Measurements from ENCODE around the gene FAM177A1. TPM values are rescaled to one million over a fixed set of nuclear protein-coding genes. Genes with fewer than 3 reads are reported as not detected.
A peak's percentile ranks its signal among the peaks of the same experiment; 100 is the strongest.

FAM177A1 gene
- total and polyA plus RNA-seq, 2 donors (not counting 3 experiments of a cell fraction or from before 2014, with no cell fraction given) = 19.9 to 64.1 TPM

GRCh38 chr14:35124127-35124526 lies 78.1 kb downstream of the FAM177A1 start:
- Histone ChIP-seq H3K4me3 (replicated peaks in 1 of 3; ENCODE audit: insufficient read depth in 1 of 3, low read depth in 1 of 3, low read length in 3 of 3) (no peak overlapping the region), H3K36me3 (ENCODE audit: control insufficient read depth in 2 of 2, extremely low read depth in 1 of 2, insufficient read depth in 2 of 2, low read length in 2 of 2) (no peaks in the 10 kb centered on the region), H3K9me1 (replicated peaks; ENCODE audit: control insufficient read depth, extremely low read depth, insufficient read depth, low read length) (no peaks in the 10 kb centered on the region), H3K9me3 (replicated peaks; ENCODE audit: control insufficient read depth, insufficient read depth, low read length) (no peaks in the 10 kb centered on the region), H3K27me3 (ENCODE audit: control insufficient read depth in 2 of 2, insufficient read depth in 2 of 2, low read length in 2 of 2) (no peaks in the 10 kb centered on the region), H3K79me2 (ENCODE audit: control insufficient read depth, insufficient read depth, low read length) (peaks cover 19% of the 10 kb centered on the region), H4K20me1 (replicated peaks; ENCODE audit: control insufficient read depth, extremely low read depth, insufficient read depth, low read length) (no peaks in the 10 kb centered on the region), H3K27ac (ENCODE audit: insufficient read depth, low read depth, low read length) (no peak overlapping the region), H3K4me2 (ENCODE audit: insufficient read depth, low read length) (peak overlapping the region; percentile 84), H3K4me1 (ENCODE audit: control insufficient read depth, extremely low read depth, insufficient read depth, low read length) (peaks cover 15% of the 10 kb centered on the region), H2AFZ (ENCODE audit: low read depth, low read length) (no peak overlapping the region), H3K9ac (replicated peaks; ENCODE audit: extremely low read depth, insufficient read depth, low read length) (no peak overlapping the region)
- BruUV-seq (replicated peaks) = no TSS peak
- intact Hi-C loops (cut with micrococcal nuclease) = loop anchor here (5.0 kb wide), 2 partner anchors 168 to 497 kb away; partner anchors contain the start of gene PSMA6
- dilution Hi-C loops (cut with MboI; ENCODE audit: extremely low pct_ligation_motif_present, low sequenced_read_pairs) = no loop called here
- no peak for DNase-seq (ENCODE audit: low read depth, low spot score)
- FAIRE-seq = no peak
- POLR2A ChIA-PET = no interaction called here
- CTCF ChIA-PET = interaction anchor here (0.9 to 1.5 kb wide), 3 partner anchors 22 to 281 kb away, joined by 3 to 4 read pairs (median 3); no protein-coding TSS in a partner anchor
- TF ChIP-seq EZH2 (IDR thresholded peaks at IDR 0.05; ENCODE audit: borderline replicate concordance, low read depth, low read length, severe bottlenecking) (no peak), POLR2AphosphoS5 (IDR thresholded peaks at IDR 0.05; ENCODE audit: insufficient read depth, low read depth, low read length) (no peak), JUN (IDR thresholded peaks at IDR 0.05; ENCODE audit: borderline replicate concordance, insufficient read depth, insufficient read length, low read depth) (no peak), MYC (IDR thresholded peaks at IDR 0.05; ENCODE audit: low read depth, low read length) (no peak)

Other genes with a start within 250 kb of the FAM177A1 start
- gene BAZ1A, start 170.9 kb upstream of the FAM177A1 start, total RNA-seq = 49.1 and 52.1 TPM in 2 replicates
- 11.8 and 15.2 TPM in 2 replicates for gene BAZ1A, start 170.9 kb upstream of the FAM177A1 start, polyA plus RNA-seq
- 60.7 and 63.7 TPM in 2 replicates for gene SRP54, start 63.3 kb upstream of the FAM177A1 start, total RNA-seq
- 22.6 and 32.8 TPM in 2 replicates for gene SRP54, start 63.3 kb upstream of the FAM177A1 start, polyA plus RNA-seq
- 40.6 and 46.0 TPM in 2 replicates for gene PPP2R3C, start 75.7 kb downstream of the FAM177A1 start, total RNA-seq
- gene PPP2R3C, start 75.7 kb downstream of the FAM177A1 start, polyA plus RNA-seq = 7.6 and 10.2 TPM in 2 replicates
- 36.3 and 36.9 TPM in 2 replicates for gene PRORP, start 76.3 kb downstream of the FAM177A1 start, total RNA-seq
- gene PRORP, start 76.3 kb downstream of the FAM177A1 start, polyA plus RNA-seq = 24.5 and 28.8 TPM in 2 replicates
- 195 and 197 TPM in 2 replicates for gene PSMA6, start 246.1 kb downstream of the FAM177A1 start, total RNA-seq
- 130 and 170 TPM in 2 replicates for gene PSMA6, start 246.1 kb downstream of the FAM177A1 start, polyA plus RNA-seq

Measured in endothelial cell of umbilical vein (primary cell).